Activated CD8-positive, alpha-beta memory T cell treated with anti-CD3 and anti-CD28 coated beads for 4 hours (primary cell): ENCODE measurements around the gene LINGO1.

ENCODE experiments used
- DNase-seq, 2 donors: peaks; one replicate each; pipeline ENCODE4 v3.0.0-alpha.2; 2020; ENCODE audit warnings: low read depth in 2 of 2

The LINGO1 gene

GRCh38 chr15:77569729-77570125 lies 63.0 kb downstream of the LINGO1 start:
- no peak for DNase-seq

- DNase-seq, result no peak
These were observed 63.6 kb downstream of the LINGO1 start for GRCh38 chr15:77568973-77569728.

- DNase-seq, result no peak
These were observed 64.4 kb downstream of the LINGO1 start for GRCh38 chr15:77568014-77568972.

- no peak for DNase-seq
These were observed 65.5 kb downstream of the LINGO1 start for GRCh38 chr15:77567202-77567601.

- DNase-seq, result no peak
These were observed 66.6 kb downstream of the LINGO1 start for GRCh38 chr15:77566092-77566491.

GRCh38 chr15:77565378-77565915 lies 67.3 kb downstream of the LINGO1 start:
- DNase-seq, result no peak

GRCh38 chr15:77564938-77565337 lies 67.8 kb downstream of the LINGO1 start:
- no peak for DNase-seq

- DNase-seq, result no peak
These were observed 68.4 kb downstream of the LINGO1 start for GRCh38 chr15:77564341-77564740.

- DNase-seq, result no peak
These were observed 69.0 kb downstream of the LINGO1 start for GRCh38 chr15:77563623-77564156.
